Measurements from ENCODE around the gene SH2D4B. TPM values are rescaled to one million over a fixed set of nuclear protein-coding genes. Genes with fewer than 3 reads are reported as not detected.
A peak's percentile ranks its signal among the peaks of the same experiment; 100 is the strongest.

The SH2D4B gene
- total RNA-seq, 8 experiments from 2014 or later: 0.14 to 1.1 (median 0.29) TPM

DNA sequence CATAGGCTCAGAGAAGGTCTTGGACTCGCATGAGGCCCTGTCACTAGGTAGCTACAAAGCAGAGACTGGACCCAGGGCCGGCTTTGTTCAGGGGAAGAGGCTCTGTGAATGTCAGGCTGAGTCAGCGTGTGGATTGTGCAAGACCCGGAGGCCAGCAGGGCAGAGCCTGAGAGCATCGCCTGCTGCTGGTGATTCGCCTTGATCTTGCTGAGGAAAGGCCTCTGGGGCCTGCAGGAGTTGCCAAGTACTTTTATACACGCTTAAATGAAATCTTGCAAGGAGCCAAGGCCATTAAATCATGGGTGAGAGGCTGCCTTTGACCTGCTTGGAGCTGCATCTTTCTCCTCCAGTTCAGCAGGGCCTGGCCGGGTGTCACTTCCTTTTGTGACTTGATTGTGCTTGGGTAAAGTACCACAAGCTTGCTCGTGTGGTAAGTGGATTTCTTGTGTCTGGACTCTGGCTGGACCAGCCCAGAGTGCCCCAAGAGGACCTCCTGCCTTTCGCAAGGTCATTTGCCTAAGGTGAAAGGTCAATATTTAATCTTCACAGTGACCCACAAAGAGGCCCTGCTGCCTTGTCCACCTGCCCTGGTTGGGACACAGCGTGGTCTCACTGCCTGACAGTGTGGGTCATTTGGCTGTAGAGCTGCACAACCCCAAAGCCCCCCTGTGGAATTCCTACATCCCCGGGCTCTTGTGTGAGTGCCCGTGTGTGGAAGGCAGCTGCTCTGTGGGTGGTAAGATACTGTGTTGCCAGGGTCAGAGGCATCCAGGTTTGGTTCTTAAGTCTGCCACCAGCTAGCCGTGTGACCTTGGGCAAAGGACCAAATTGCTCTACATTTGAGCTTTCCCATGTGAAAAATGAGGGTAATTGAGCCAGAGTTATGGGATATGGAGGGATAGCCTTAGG is 38.6 kb upstream of the SH2D4B start:
- H3K27ac ChIP-seq: peak overlapping the region; percentile 79 to 85
- peak; percentile 72 to 99 (median 99) for ATAC-seq (replicated peaks in 6 of 8)
- in situ Hi-C loops (cut with MboI; ENCODE audit: low pct_unique_long_range_greater_than_20kb in 2 of 9, low sequenced_read_pairs in 9 of 9, unreplicated experiment in 9 of 9): no loop called here
- H3K4me3 ChIP-seq: no peak overlapping the region
- H3K4me1 ChIP-seq (replicated peaks in 1 of 2): peaks cover 17 to 35% of the 10 kb centered on the region in 2 donors
- 0 to 74% (median 51%) methylated on average over 2 to 8 of the region's 14 CpGs; no CpG with 5 or more reads in 1 of the 10 experiments for WGBS, 10 experiments

DNA sequence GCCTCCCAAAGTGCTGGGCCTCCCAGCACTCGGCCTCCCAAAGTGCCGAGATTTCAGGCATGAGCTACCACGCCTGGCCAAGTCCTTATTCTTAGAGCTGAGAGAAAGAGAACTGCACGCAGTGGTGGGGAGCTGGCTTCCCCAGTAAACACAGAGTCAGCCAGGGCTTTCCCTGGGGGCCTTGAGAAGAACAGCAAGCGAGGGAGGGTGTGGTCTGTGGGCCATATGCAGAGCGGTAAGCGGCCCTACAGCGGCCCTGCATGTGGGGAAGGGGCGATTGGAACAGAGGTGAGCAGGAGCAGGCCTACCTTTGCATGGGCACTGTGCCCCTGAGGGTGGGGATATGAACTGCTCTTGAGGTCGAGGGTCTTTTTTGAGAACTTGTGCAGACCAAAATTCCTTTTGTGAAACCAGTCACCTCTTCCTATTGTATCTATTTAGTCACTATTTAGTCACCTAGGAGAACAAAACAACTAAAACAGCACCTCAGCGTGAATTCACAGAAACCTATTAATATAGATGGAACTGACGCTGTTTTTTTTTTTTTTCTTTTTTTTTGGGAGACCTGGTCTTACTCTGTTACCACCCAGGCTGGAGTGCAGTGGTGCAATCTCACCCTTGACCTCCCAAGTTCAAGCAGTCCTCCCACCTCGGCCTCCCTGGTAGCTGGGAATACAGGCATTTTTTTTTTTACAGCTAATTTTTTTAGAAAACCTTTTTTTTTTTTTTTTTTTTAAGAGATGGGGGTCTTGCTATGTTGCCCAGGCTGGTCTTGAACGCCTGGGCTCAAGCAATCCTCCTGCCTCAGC is 36.9 kb upstream of the SH2D4B start:
- WGBS, 10 experiments: 70 to 100% (median 93%) methylated on average over 2 to 8 of the region's 14 CpGs
- H3K4me3 ChIP-seq: no peak overlapping the region
- H3K4me1 ChIP-seq (replicated peaks in 1 of 2): peaks cover 17 to 40% of the 10 kb centered on the region in 2 donors
- peak in 1 of 8 experiments; percentile 0 for ATAC-seq (replicated peaks in 6 of 8)
- no peak overlapping the region for H3K27ac ChIP-seq
- in situ Hi-C loops (cut with MboI; ENCODE audit: low pct_unique_long_range_greater_than_20kb in 2 of 9, low sequenced_read_pairs in 9 of 9, unreplicated experiment in 9 of 9): loop anchor here in 2 of 9 experiments (10.0 to 25.0 kb wide), 2 partner anchors 46 to 113 kb away; partner anchors contain the start of gene TSPAN14 (in 1 of the 2)

DNA sequence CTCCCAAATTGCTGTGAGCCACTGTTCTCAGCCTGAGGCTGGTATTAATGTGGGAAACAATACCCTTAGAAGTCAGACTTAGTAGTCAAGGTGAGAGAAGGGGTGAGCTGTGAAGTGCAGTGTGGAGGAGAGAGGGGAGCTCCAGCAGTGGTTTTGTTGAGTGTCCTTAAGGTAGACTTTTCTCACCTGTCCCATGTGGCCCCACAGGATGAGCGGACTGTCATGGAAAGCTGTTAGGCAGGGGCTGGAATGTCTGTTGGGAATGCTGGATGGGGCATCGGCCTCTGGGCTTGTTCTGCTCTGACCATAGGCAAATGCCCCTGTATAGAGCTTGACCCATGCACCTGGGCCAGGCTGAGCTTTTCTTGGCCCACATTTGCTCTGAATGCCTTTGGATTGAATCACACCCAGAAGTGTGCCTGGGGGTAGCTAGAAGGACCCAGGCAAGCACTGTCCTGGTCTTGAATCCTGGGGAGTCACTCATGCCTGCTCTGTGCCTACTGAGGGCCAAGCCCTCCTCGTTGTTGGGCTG is 36.3 kb upstream of the SH2D4B start:
- 80 to 100% (median 86%) methylated on average over 1 to 3 of the region's 3 CpGs; no CpG with 5 or more reads in 5 of the 10 experiments for WGBS, 10 experiments
- no peak for ATAC-seq (replicated peaks in 6 of 8)
- peaks cover 17 to 40% of the 10 kb centered on the region in 2 donors for H3K4me1 ChIP-seq (replicated peaks in 1 of 2)
- H3K27ac ChIP-seq: no peak overlapping the region
- no peak overlapping the region for H3K4me3 ChIP-seq
- in situ Hi-C loops (cut with MboI; ENCODE audit: low pct_unique_long_range_greater_than_20kb in 2 of 9, low sequenced_read_pairs in 9 of 9, unreplicated experiment in 9 of 9): loop anchor here in 2 of 9 experiments (10.0 to 25.0 kb wide), 2 partner anchors 47 to 114 kb away; partner anchors contain the start of gene TSPAN14 (in 1 of the 2)

DNA sequence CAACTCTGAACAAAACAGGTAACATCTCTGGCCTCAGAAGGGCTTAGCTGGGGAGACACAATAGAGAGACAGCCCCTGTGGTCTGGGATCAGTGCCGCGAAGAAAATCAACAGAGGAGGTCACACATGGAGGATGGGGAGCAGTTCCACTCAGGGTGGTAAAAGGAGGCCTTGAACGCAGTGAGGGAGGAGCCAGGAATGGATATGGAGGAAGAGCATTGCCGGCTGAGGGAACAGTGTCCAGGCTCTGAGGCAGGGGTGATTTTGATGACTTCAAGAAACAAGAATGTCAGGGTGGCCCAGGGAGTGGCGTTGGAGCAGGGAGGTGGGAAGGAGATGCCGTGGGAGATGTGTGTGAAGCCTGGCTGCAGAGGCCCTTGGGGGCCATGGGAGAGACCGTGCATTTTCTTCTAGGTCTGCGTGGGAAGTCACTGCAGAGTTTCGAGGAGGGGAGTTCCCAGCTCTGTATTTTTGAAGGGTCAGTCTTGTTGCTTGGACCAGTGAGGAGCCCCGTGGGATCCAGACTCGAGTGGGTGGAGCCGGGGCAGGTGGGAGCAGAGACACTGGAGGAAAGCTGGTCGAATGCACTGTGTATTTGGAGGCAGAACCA is 35.7 kb upstream of the SH2D4B start:
- in situ Hi-C loops (cut with MboI; ENCODE audit: low pct_unique_long_range_greater_than_20kb in 2 of 9, low sequenced_read_pairs in 9 of 9, unreplicated experiment in 9 of 9): loop anchor here in 2 of 9 experiments (10.0 to 25.0 kb wide), 2 partner anchors 47 to 115 kb away; partner anchors contain the start of gene TSPAN14 (in 1 of the 2)
- 0 to 100% (median 91%) methylated on average over 1 to 5 of the region's 13 CpGs; no CpG with 5 or more reads in 4 of the 10 experiments for WGBS, 10 experiments
- no peak overlapping the region for H3K4me3 ChIP-seq
- no peak overlapping the region for H3K27ac ChIP-seq
- H3K4me1 ChIP-seq (replicated peaks in 1 of 2): peaks cover 17 to 40% of the 10 kb centered on the region in 2 donors
- ATAC-seq (replicated peaks in 6 of 8): no peak

DNA sequence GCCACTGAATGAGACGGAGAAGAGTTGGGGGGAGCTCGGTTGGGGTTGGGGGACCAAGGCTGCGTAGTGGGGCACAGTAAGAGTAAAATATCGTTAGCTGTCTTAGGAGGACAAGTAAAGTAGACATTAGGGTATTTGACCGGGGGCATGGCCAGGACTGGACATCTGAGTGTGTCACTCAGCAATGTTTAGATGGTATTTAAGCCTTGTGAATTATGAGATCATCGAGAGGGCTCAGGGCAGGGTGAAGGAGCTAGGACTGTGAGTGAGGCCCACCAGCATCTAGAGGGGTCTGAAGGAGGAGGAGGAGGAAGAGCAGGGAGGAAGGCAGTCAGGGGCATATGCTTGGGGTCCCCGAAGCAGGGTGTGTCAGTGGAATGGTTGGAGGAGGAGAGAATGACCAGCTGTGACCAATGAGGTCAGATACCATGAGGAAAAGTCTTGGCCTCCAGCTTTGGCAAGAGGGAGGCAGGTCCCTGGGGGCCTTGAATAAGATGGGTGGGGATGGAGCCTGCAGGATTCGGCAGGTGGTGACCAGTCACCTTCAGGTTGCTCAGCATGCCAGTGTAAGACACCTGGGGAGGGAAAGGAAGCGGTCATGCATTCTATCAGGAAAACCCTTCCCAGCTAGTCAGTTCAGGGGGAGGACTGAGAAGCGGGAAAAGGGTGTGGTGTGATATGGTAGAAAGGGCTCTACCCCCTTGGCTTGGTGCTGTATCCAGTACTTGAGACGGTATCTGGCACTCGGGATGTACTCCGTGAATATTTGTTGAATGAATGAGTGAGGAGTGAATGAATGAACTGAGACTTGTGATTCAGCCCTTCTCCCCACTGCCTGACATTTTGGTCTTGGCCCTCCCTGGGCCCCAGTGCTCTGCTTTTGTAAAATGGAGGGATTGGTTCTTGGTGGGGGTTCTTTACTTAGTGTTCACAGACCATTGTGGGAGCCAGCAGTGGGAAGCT is 34.8 kb upstream of the SH2D4B start:
- H3K4me1 ChIP-seq (replicated peaks in 1 of 2): peaks cover 17 to 39% of the 10 kb centered on the region in 2 donors
- in situ Hi-C loops (cut with MboI; ENCODE audit: low pct_unique_long_range_greater_than_20kb in 2 of 9, low sequenced_read_pairs in 9 of 9, unreplicated experiment in 9 of 9): loop anchor here in 2 of 9 experiments (10.0 to 25.0 kb wide), 2 partner anchors 48 to 116 kb away; partner anchors contain the start of gene TSPAN14 (in 1 of the 2)
- WGBS, 10 experiments: 78 to 100% (median 89%) methylated on average over 1 to 6 of the region's 13 CpGs; no CpG with 5 or more reads in 1 of the 10 experiments
- no peak overlapping the region for H3K4me3 ChIP-seq
- H3K27ac ChIP-seq: no peak overlapping the region
- no peak for ATAC-seq (replicated peaks in 6 of 8)

DNA sequence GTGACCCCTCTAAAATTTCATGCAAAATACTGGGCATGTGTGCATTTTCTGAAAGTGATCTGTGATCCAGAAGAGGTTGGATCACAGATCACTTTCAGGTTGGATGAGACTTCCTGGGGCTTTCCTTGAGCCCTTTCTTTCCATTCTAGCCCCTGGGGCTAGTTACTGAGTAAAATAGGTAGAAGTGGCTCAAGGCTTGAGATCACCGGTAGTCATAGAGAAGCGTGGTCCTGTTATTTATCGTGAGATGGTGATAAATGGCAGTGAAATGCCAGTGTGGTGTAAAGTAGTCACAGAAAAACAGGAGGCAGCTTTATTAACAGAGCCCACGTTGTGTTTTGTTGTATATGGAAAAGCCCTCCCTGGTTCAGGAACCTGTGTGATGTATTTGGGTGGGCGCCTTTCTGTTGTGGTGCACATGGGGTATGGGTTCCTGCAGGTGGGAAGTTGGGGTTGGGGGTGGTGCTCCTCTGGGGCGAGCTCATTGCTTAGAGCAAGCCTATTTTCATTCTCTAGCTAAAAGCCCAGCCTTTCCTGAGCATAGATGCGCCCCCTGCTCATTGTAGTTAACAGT is 34.0 kb upstream of the SH2D4B start:
- Histone ChIP-seq H3K4me3 (no peak overlapping the region), H3K4me1 (replicated peaks in 1 of 2) (peaks cover 13 to 31% of the 10 kb centered on the region in 2 donors), H3K27ac (peak overlapping the region in 1 of 2 donors; percentile 7)
- in situ Hi-C loops (cut with MboI; ENCODE audit: low pct_unique_long_range_greater_than_20kb in 2 of 9, low sequenced_read_pairs in 9 of 9, unreplicated experiment in 9 of 9): loop anchor here in 2 of 9 experiments (10.0 to 25.0 kb wide), 2 partner anchors 49 to 116 kb away; partner anchors contain the start of gene TSPAN14 (in 1 of the 2)
- 25 to 100% (median 67%) methylated on average over 1 to 4 of the region's 7 CpGs; no CpG with 5 or more reads in 1 of the 10 experiments for WGBS, 10 experiments
- no peak for ATAC-seq (replicated peaks in 6 of 8)

DNA sequence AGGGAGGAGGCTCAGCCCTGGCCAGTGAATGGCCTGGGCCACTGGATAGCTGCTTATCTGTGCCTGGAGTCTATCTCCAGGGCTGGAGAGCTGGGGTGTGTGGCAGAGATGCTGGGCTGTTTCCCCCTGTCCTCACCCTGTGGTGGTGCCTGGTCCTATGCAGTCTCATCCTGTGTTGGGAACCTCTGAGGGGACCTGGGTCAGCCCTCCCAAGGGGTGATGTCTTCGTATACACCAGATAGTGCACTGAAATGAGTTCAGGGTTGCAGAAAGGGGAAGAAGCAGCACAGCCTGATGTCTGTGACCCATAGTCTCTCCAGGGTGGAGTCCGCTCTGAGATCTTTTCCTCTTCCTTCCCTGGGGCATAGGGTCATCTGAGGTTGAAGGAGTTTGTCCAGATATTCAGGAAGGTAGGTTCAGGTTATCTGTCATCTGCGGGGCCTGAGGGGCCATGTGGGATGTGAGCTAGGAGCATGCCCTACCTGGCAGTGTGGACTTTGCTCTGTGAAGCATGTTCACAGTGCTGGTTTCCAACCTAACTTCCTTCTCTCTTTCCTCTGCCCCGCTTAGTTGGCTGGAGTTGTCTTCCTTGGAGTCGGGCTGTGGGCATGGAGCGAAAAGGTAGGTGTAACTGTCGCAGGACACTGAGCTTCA is 33.4 kb upstream of the SH2D4B start:
- in situ Hi-C loops (cut with MboI; ENCODE audit: low pct_unique_long_range_greater_than_20kb in 2 of 9, low sequenced_read_pairs in 9 of 9, unreplicated experiment in 9 of 9): loop anchor here in 2 of 9 experiments (10.0 to 25.0 kb wide), 2 partner anchors 49 to 117 kb away; partner anchors contain the start of gene TSPAN14 (in 1 of the 2)
- WGBS, 10 experiments: 67 to 100% (median 89%) methylated on average over 1 to 7 of the region's 7 CpGs; no CpG with 5 or more reads in 2 of the 10 experiments
- no peak overlapping the region for H3K4me3 ChIP-seq
- peaks cover 7 to 25% of the 10 kb centered on the region in 2 donors for H3K4me1 ChIP-seq (replicated peaks in 1 of 2)
- ATAC-seq (replicated peaks in 6 of 8): peak in 6 of 8 experiments; percentile 1 to 65 (median 48)
- peak overlapping the region in 1 of 2 donors; percentile 7 for H3K27ac ChIP-seq

DNA sequence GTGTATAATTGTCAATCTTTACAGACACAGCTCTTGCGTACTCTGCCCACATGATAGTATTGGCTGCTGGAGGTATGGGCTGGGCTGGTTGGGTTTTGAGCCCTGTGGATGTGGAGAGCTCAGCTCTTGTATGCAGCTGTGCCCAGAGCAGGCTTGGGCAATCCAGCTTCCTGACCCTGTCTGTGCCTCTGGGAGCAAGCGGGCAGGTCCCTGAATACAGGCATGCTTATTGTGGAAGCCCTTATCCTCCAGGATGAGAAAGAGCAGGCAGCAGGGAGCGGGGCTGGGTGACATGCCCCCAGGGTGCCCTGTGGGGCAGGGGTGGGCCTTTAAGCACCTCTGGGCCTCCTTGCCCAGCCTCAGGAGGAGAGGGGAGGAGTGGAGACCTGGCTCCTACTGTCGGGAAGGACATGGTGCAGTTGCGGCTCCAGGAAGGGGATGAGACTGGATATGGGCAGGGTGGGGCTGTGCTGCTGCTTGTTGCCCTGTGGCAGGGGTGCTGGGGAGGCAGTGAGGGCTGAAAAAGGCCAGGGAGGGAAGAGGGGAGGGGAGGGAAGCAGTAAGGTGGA is 32.7 kb upstream of the SH2D4B start:
- 100% methylated on average over 1 of the region's 5 CpGs; no CpG with 5 or more reads in 6 of the 10 experiments for WGBS, 10 experiments
- H3K4me1 ChIP-seq (replicated peaks in 1 of 2): peaks cover 0 to 18% of the 10 kb centered on the region in 2 donors
- no peak overlapping the region for H3K27ac ChIP-seq
- ATAC-seq (replicated peaks in 6 of 8): peak in 7 of 8 experiments; percentile 11 to 43 (median 36)
- in situ Hi-C loops (cut with MboI; ENCODE audit: low pct_unique_long_range_greater_than_20kb in 2 of 9, low sequenced_read_pairs in 9 of 9, unreplicated experiment in 9 of 9): loop anchor here in 2 of 9 experiments (10.0 to 25.0 kb wide), 2 partner anchors 50 to 118 kb away; partner anchors contain the start of gene TSPAN14 (in 1 of the 2)
- H3K4me3 ChIP-seq: no peak overlapping the region

DNA sequence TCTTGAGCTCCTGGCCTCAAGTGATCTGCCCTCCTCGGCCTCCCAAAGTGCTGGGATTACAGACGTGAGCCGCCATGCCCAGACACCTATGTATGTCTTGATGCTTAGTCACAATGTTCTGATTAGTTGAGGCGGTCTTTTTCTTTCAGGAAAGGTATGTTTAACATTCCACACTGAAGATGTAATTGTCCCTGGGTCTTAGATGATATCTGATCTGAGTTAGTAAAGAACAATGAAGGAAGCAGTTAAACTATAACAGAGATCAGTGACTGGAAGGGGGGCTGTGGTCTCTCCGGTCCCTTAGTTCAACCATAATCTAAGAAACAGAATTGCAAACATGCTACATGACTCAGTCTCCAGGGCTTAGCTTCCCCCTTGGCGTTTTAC is 31.5 kb upstream of the SH2D4B start:
- in situ Hi-C loops (cut with MboI; ENCODE audit: low pct_unique_long_range_greater_than_20kb in 2 of 9, low sequenced_read_pairs in 9 of 9, unreplicated experiment in 9 of 9): loop anchor here in 2 of 9 experiments (10.0 to 25.0 kb wide), 2 partner anchors 51 to 119 kb away; partner anchors contain the start of gene TSPAN14 (in 1 of the 2)
- 8 to 100% (median 86%) methylated on average over 1 to 6 of the region's 6 CpGs; no CpG with 5 or more reads in 2 of the 10 experiments for WGBS, 10 experiments
- H3K4me3 ChIP-seq: no peak overlapping the region
- ATAC-seq (replicated peaks in 6 of 8): no peak
- H3K27ac ChIP-seq: no peak overlapping the region
- H3K4me1 ChIP-seq (replicated peaks in 1 of 2): peaks cover 0 to 14% of the 10 kb centered on the region in 2 donors
